Renal pelvis (tissue), 4 donors: ENCODE data around the gene ARHGAP1. TPM values are rescaled to one million over a fixed set of nuclear protein-coding genes. Genes with fewer than 3 reads are reported as not detected.

ENCODE experiments used
- DNase-seq: peaks from one replicate; pipeline ENCODE4 v3.0.0-alpha.2; 2013
- polyA plus RNA-seq, 3 donors: library from polyadenylated mRNA; unstranded; fragments of 120-200 nt; gene quantifications; one replicate each; pipeline ENCODE4 v1.2.1, GENCODE V29; 2013; ENCODE audit not compliant: insufficient read length in 3 of 3

ARHGAP1 gene
- polyA plus RNA-seq, 3 donors, result 54.1 to 69.0 (median 61.0) TPM

DNA sequence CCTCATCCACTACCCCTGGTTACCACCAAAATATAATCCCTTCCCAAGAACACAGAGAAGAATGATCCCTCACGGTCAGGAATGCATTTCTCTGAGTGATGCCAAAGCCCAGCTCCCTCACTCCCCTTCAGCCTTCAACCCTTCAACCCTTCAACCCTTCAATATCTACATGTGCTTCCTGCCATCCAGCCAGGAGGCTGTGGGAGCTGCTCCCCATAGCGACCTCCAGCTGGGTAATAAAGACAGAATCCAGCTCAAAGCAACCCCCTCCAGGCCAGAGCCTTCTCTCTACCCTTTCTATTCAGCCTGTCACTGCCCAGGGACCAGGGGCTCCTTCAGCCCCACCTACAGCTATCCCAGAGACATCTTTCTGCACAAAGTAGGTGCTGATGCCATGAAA is 2.7 kb downstream of the ARHGAP1 start:
- DNase-seq, result no peak

DNA sequence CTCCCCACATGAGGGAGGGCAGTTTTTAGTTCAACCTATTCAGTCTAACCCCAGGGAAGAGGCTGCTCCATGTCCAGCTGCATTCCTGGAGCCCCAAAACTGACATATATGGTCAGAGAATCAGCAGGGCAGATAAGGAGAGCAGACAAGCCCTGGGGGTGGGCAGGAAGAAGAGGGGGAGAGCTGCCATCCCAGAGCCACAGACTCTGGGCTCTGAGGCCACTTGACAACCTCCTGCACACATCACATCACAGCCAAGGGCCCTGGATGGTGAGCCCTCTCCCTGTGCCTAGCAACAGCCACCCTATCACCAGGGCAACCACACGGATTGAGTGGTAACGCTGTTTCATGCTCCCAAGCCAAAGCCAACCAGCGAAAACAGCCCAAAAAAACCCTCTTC is 3.1 kb downstream of the ARHGAP1 start:
- DNase-seq, result no peak

DNA sequence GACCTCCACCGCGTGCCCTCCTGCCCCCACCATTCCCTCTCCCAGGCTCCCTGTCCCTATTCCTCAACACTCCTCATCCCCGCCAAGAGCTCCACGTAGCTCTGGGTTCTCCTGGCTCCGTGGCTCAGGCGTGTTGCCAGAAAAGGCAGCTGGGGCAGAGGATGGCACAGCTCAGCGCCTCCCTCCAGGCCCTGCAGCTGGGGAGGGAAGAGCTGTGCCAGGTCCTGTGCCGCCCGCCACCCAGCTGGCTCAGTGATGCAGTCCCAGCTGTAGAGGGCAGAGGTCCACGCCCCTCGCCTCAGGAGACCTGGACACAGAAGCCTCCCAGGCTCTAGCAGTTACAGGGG is 4.2 kb downstream of the ARHGAP1 start:
- DNase-seq, result no peak

DNA sequence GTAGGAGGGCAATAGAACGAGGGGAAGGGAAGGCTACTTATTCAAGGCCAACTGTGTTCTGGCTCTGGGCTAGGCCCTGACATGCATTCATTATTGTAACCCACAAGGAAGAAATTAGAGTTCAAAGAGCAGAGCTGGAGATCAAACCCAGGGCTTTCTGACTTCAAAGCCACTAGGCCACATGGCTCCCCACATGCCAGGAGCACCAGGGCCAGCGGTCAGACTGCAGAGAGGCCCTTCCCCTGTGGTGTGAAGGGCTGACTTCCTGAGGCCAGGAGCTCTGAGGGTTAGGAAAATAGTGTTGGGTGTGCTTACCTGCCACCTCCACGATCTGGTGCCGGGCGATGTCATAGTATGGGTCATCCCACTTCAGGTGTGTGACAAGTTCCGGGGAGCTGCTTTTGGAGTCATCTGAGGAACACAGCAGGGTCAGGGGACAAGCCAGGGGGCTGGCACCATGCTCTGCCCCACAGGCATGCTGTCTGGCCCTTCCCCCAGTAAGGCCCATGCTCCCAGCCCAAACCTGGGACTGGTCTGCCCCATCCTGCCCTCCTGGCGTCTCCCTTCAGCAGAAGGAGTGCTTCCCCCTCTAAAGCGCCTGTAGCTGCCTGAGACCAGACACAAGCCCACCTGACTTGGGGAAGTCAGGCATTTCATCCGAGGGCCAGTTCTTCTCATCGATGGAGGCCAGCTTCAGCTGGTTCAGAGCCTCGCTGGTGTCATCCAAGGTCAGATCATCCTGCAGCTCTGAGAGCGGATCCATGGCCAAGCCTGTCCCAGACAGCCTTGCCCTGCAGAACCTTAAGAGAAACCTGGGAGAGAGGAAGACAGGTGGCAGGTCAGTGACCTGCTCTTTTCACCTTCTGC is 4.8 kb downstream of the ARHGAP1 start:
- no peak for DNase-seq

DNA sequence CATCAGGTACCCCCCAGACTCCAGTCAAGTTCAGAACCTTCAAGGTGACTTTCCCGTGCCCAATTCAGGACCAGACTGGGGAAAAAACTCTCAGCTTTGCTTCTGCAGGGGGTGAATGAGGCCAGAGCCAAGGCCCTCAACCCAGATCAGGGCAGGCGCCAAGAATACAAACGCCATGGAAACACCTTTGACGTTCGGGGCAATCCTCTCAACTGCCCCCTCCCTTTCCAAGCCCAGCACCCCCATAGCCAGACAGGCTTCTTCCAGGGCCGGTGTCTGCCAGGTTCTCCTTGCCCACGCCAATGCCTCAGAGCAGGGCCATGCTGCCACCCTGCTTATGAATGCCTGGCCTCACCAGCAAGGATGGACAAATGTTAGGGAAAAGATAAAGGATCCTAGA is 5.8 kb downstream of the ARHGAP1 start:
- DNase-seq, result no peak

DNA sequence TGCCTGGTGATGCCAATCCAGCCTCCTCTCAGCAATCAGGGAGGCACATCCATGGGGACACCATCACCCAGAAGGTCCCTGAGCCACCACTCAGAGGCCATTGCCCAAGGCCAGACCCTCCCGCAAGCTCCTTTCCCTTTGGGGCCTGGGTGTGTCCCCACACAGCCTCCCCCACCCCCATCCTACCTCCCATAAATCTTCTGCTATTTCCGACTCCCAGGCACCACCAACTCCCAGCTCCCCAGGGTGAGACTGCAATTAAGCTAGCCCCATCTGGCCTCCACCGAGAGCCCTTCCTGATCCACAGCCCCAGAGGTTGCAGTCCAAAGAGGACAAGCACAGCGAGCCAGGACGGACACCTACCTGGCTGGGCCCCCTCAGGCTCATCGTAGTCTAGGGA is 6.3 kb downstream of the ARHGAP1 start:
- no peak for DNase-seq

DNA sequence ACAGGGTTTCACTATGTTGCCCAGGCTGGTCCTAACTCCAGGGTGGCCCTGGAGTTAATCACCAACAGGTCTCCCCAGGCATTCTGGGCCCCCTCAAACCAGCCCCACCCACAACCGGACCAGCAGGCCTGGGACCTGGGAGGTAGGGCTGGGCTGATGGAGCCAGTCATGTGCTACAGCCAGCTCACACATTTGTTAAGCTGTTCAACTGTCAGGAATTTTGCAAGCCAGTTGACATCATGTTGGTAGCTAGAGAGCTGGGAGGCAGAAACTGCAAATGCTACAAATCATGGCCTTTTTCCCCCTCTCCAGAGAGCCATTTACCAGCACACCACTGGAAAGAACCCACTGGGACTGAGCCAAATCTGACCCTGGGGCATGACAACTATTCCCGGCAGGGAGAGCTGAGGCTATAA is 6.8 kb downstream of the ARHGAP1 start:
- no peak for DNase-seq

DNA sequence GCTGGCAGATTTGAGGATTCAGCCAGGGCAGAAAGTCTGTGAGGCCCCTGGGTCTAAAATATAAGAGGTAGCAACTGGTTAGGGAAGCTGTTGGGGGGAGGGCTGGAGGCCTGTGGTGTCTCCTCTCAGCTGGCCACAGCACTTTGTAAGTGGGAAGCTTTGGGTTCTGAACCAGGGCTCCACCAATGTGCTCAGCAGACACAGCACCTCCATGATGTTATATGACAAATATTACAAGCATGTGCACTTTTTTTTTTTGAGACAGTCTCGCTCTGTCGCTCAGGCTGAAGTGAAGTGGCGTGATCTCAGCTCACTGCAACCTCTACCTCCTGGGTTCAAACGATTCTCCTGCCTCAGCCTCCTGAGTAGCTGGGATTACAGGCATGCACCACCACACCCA is 8.0 kb downstream of the ARHGAP1 start:
- no peak for DNase-seq

DNA sequence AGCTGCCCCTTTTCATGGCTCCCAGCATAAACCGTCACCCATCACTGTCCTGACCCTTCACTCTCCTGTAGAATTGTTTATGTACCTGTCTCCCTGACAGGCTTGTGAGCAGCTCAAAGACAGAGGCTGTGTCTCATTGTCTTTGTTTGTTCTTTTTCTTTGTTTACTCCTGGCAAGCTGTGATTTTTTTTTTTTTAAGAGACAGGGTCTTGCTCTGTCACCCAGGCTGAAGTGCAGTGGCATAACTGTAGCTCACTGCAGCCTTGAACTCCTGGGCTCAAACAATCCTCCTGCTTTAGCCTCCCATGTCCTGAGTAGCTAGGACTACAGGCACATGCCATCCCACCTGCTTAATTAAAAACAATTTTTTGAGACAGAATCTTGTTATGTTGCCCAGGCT is 9.7 kb downstream of the ARHGAP1 start:
- no peak for DNase-seq

DNA sequence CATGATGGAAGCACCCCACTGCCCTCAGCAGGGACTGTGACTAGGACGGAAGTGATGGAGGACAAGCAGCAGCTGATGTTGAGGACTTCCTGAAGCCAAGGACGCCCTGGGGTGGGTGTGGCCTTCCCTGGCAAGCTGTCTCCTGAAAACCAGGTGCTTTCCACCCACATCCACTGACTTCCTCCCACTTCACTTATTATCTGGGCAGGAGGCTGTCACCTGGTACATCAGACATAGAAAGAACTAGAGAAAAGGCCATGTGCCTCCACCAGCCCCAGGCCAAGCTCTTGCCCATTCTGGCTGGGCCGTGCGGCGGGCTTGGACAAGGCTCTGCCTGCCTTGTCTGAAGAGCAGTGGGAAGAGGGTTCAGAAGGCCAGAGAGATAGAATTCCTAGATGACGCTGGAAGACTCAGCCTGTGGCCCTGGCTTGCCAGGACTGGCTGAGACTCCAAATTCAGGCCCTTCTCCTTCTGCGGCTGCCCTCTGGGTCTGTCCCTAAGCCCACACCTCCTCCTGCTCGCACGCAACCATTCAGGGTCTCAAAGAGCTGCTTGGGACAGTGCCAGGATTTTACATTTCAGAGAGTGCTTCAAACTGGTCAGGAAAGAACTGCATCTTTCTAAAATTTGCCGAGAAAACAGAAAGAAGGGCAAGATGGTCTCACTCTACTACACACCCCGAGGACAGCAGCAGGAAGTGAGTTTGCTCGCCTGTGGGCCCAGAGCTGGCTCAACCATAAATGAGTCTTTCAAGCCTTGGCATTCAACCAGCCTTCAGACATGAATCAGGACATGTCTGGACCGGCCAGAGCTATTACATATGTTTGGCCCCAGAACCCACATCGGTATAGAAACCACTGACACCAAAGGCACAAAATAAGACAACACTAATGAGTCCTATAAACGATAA is 13.3 kb downstream of the ARHGAP1 start:
- no peak for DNase-seq

DNA sequence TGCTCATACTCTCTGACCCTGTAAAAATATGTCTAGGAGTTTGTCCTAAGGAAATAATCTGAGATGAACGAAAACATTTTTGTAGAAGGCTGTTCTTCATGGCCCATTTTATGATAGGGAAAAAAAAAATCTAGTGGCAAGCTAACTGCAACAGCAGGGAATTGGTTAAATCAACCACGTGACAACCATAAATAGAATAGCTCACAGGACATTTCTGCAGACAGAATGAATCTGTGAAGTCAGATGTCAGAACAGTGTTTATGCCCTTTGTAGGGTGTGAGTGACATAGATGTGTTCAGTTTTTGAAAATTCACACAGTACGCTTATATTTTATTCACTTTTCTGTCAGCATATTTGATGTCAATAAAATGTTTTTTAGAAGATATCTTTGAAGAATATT is 16.1 kb downstream of the ARHGAP1 start:
- DNase-seq, result no peak

DNA sequence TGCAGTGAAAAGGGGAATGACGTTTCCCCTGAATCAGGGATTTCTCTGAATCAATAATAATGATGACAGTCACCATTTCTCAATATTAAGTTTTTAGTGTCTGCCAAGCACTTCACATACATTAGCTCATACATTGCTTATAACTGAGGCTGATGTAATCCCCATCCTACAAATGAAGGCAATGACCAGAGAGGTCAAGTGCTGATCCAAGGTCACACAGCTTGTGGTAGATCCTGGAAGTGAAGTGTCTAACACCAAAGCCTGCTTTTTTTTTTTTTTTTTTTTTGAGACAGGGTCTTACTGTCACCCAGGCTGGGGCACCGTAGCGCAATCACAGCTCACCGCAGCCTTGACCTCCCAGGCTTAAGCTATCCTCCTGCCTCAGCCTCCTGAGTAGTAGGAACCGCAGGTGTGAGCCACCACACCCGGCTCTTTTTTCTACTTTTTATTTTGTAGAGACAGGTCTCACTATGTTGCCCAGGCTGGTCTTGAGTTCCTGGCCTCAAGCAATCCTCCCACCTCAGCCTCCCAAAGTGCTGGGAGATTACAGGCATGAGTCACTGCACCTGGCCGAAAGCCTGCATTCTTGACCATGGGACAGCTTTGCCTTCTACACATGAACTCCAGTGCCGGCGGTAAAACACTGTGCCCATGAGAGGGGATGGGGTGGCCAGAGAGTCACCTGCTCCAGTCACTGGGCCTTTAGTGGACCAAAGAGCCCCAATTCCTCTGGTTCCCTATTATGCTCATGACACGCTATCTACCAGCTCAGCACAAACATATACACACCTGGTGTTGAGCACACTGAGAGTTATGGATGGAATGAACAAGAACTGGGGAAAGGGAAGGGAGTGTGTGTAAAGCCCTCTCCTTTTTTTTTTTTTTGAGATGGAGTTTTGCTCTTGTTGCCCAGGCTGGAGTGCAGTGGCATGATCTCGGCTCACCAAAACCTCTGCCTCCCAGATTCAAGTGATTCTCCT is 17.4 kb downstream of the ARHGAP1 start:
- DNase-seq, result no peak

DNA sequence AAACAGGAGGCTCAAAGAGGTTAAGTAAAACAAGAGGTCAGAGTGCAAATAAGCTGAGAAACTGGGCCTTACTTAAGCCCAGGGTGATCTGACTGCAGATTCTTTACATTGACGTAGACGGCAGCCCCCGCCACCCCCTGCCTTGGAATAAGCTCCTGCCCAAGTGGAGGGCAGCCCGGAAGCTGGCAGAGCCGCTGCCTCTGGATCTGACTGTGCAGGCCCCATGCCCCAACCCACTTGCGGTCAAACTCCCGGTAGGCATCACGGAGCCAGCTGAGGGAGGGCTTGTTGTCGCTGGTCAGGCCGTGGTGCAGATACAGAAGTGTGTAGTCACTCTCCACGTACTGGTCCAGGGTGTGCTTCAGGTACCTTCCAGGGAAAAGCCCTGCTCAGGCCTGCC is 18.6 kb downstream of the ARHGAP1 start:
- DNase-seq, result no peak

DNA sequence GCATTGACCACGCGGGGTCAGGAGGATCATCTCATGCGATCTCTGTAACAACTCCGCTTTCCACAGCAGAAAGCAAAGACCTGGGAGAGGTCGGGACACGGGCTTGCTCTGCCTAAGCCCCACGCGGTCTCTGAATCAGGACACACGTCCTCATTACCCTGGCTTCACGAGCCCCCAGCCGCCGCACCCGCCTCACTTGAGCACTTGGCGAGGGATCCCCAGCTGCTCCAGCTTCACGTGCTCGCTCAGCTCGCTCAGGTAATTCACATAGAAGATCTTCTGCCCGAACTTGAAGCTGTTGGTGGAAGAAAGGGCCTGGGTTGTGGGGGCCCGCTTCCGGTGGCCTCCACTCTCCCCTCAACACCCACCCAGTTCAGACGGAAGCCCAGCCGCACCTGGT is 19.6 kb downstream of the ARHGAP1 start:
- no peak for DNase-seq

DNA sequence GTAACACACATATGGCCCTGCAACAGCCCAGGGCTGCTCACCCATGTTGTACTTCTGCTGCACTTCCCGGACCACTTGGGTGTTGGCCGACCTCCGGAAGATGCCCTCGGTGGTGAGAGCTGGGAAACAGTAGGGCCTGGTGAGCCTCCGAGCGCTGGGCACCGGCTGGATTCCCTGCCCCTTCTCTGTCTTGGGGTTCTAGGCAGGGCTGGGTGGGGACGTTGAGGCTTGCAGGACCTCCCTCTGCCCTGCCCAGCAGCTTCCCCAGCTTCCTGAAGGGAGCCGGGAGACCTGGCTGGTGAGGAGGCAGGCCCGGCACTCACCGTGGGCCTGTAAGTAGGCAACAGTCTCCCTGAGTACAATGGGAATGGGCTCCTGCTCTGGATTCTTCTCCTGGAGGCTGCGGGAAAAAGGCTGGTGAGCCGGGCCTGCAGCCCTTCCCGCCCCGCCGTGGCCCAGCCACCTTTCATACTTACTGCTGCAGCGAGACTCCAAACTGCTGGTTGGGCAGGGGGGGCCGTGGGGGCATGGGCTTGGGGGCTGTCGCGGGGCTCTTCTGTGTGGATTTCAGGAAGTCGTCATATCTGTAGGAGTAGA is 20.2 kb downstream of the ARHGAP1 start:
- no peak for DNase-seq

DNA sequence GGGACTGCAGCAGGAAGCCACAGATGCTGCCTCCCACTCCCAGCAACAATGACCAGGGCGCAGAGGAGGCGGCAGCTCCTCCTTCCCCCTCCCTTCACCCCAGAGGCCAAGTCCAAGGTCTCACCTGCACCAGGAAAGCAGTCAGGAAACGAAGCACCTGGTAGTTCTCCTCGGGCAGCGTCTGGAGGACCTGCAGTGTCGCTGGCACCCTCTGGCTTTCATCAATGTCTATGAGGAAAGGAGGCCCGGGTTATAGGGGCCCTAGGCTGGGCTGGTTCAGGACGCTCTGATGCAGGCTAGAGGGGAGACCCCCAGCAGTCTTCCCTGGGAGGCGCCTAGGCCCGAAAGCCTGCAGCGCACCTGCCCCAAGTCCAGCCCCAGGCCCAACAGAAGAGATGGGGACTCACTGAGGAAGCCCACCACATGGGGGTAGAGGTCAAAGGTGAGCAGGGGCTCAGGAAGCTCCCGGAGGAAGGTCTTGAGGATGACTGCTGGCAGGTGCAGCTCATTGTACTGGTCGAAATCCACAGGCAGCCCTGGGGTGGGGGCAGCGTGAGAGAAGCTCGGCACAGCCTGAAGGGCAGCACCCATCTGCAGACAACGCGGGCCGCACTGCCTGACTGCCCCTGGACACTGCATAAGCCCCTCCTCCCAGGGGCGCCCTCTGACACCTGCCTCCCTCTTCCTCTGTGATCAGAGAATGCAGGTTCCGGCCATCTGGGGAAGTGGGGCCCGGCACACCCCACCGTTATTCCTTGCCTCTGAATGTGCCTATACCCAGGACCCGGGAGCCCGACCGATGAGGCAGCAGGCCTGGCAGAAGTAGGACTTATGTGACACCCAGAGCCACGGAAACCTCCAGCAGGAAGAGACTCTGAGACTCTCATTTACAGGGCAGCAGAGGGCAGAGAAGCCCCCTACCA is 20.9 kb downstream of the ARHGAP1 start:
- DNase-seq, result no peak

DNA sequence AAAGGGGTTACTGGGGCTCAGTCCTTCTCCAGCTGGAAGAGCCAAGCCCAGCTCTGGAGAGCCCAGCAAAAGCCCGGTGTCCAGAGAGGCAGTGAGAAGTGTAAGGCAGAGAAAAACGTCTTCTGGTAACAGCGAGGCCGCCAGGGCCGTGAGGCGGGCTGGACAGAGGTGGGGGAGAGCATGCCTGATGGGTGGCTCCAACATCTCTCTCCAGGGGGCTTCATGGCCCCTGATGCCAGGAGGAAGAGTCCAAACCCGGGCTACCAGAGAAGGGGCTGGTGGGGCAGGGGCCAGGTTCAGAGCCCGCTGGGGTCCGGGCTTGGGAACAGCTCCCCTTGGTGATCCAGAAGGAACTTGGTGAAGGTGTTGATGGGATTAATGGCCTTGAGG is 21.7 kb downstream of the ARHGAP1 start:
- no peak for DNase-seq

DNA sequence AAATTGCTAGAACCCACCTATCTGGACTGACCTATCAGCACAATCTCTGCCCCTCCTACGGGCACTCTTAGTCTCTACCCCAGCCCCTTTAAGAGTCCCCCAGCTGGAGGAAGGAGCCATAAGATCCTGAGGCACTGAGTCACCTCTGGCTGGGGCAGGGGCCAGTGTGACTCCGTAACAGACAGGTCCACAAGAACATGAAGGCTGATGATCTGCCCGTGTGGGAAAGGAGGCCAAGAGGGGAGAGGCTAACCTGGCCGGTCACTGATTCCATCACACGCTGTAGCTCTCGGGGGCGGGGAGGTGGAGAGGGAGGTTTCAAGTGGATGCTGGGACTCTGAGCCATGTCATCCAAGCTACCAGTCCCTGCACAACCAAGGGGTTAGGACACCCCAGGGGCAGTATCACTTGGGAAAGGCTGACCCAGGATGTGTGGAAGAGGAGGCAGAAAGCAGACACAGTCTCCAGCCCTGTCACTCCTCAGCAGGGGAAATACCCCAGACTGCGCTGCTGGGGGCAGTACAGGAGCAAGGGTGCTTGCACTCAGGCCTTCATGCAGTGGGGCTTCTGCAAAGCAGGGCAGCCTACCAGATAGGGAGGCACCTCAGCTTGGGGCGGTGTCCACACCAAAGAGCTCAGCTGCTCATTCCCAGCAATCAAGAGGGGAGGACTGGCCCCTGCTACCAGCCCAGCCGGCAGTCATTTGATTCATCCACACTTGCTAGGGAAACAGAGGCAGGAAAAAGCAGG is 22.3 kb downstream of the ARHGAP1 start:
- no peak for DNase-seq

DNA sequence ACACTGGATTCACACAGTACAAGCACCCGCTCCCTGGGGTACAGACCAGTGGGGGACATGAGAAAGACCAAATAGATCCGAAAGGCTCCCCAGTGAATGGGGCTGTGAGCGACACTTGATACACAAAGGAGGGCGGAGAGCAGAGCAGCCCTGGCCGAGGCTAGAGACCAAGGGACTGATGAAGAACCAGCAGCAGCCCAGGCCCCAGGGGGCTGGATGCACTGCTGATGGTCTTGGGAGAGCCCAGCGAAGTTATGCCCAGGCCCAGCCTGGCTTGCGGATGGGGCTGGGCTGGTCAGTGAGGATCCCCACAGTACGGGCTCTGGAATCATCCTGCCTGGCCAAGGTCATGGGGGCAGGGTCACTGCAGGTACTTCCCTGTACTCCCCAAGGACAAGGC is 23.2 kb downstream of the ARHGAP1 start:
- DNase-seq, result no peak
